ENCODE measurements around the gene PMPCA.

PMPCA gene

GRCh38 chr9:136438548-136439480, 28.4 kb downstream of the PMPCA start:
- peak; percentile 47 to 58 for DNase-seq

DNA sequence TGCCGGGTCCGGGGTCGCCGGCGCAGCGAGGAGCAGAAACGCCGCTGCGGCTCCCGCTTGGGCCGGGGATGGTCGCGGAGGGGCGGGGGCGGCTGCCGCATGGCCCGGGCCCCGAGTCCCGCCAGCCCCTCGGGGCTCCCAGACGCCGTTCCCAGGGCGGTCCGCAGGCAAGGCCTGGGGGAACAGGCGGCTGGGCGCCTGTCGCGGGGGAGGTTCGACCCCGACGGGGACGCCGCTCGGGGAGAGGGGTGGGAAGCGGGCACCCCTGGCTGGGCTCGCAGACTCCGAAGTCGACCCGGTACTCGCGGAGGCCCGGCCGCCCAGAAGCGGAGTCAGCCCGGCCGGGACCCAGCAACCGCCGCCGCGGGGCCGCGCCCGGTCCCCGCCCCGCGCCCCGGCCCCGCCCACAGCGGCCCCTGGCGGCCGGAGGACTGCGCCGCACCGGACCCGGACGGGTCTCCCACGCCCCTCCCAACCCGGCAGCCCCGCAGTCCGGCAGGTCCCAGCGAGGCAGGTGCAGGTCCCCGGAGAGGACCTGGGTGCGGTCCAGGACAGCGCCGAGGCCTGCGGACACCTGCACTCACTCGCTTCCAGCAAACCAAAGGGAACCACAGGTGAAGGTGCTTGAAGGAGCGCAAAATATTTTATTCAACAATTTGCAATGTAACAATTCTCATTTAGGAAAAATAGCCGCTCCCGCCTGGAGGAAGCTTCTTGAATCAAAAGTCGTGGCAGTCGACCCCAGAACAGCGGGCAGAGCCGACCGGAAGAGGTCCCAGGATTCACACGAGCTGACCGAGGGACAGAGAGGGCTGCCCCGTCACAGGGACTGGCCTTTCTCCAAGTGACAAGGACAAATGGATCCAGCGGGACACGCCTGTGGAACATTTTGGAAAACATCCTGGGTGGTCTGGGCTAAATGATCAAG, 29.3 kb downstream of the PMPCA start, which contains the start of gene INPP5E:
Gene INPP5E, minus strand, starts transcription at position 365 of the 928 bp plus-strand sequence. CDS start 426 bp downstream, outside the sequence.
- peak; percentile 78 to 87 for DNase-seq

- no peak for DNase-seq
Measured at GRCh38 chr9:136441191-136441680, 30.8 kb downstream of the PMPCA start.

GRCh38 chr9:136441681-136442245, 31.3 kb downstream of the PMPCA start:
- DNase-seq, result no peak

DNA sequence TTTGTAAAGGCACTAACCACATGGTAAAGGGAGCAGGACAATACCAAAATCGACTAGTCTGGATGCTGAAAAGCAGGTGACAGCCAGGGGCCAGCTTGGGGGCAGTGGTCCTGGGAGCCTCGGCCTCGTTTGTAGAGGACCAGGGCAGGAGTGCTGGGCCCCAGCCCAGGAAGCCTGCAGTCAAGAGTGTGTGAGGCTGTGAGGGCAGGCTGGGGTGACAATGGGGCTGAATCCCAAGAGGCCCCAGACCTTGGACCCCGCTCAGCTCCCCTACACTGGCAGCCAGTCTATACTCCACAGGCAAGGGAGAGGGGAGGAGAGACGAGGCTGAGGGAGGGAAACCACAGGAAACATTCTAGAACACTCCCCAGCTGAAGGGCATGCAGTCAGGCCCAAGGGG, 31.8 kb downstream of the PMPCA start:
- DNase-seq, result no peak

DNA sequence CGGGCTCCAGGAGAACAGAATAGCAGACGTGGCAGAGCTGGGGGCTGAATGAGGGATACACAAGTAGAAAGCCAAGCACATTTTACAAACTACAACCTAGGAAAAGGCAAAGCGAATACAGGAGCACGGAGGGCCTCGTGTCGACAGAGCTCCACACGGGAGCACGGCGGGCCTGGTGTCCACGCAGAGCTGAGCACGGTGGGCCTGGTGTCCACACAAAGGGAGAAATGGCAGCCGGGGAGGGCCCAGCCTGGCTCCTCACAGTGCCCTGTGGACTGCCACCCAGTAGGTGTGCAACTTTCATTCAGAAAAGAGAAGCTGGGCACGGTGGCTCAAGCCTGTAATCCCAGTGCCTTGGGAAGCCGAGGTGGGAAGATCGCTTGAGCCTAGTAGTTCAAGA, 32.6 kb downstream of the PMPCA start:
- DNase-seq, result no peak

DNA sequence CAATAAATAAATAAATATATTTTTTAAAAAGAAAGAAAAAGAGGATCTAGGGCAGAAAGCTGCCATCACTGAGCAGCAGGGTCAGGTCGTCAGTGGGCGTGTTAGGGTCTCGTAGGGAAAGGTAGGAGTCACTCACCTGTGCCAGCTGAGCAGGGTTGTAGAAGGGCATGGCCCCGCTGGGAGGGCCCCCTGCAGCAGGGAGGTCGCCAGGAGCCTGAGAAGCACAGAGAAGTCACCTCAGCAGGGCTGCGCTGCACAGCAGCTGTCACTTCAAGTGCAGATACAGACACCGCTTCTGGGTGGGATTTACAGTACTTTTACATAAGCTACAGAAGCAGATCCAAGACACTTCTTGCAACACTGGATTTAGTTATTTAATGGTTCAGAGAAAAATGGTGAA, 33.2 kb downstream of the PMPCA start:
- DNase-seq, result no peak

DNA sequence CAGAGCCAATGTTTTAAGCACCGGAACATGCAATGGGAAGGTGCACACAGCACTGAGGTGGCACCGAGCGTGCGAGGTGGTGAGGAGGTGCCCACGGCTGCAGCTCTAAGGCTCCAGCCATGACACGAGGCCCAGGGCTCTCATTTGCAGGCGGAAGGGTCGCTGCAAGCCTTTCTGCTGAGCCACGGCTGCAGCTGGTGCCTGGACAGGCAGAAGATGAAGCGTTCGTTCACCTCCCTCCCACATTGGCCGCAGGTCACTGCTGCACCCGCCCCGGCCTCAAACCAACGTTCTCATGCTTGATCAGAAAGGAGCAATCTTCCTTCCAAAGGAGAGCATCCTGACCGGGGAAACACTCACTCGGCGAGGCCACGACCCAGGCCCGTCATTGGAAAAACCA, 33.6 kb downstream of the PMPCA start:
- DNase-seq, result no peak

DNA sequence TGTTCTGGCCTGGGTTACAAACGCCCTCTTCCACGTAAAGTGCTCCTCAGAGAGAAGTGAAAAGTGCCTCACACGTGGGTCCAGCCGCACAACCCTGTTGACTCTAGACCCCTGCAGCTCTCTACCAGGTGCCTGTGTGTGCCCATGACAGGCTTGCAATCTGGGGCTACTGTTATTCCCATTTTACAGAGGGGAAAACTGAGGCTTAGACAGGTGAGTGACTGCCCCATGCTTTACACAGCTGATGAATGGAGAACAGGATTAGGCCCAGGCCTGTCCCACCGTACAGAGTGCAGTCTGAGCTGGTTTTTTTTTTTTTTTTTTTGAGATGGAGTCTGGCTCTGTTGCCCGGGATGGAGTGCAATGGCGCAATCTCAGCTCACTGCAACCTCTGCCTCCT, 35.3 kb downstream of the PMPCA start:
- DNase-seq, result no peak

GRCh38 chr9:136447173-136447778, 36.8 kb downstream of the PMPCA start:
- DNase-seq, result no peak

DNA sequence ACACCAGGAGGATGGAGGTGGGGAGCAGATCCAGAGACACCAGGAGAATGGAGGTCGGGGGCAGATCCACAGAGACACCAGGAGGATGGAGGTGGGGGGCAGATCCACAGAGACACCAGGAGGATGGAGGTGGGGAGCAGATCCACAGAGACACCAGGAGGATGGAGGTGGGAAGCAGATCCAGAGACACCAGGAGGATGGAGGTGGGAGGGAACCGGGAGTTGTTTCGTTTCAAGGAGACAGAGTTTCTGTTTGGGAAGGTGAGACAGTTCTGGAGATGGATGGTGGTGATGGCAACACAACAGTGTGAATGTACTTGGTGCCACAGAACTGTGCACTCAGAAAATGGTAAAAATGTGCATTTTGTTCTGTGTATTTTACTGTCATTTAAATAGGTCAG, 38.2 kb downstream of the PMPCA start:
- DNase-seq, result no peak

DNA sequence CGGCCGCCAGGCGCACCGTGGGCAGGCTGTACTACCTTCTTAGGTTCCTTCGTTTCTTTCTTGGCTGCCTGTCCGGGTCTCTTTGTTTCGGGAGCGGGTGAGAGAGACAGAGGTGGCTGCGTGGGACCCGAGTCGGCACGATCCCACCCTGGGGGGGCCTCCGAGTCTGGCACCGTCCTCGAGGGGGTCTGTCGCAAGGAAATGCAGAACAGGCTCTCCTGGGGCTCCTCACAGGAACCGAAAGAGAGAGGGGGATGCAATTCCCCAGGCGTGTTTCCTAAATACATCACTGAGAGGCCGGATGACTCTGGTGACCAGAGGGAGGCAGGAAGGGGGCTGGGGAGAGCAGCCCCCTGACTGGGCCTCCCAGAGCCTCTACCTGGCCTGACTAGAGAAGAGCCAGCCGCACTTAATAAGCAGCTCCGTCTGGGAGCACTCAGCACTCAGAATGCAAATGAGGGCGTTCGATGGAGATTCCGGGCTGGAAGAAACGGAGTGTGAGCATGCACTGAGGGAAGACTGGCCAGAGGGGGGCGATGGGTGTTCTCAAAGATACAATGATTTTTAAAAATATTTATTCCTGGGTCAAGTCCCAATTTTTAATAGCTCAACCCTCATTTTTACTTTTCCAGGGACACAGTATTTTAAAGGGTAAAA, 40.9 kb downstream of the PMPCA start:
- DNase-seq, result no peak

DNA sequence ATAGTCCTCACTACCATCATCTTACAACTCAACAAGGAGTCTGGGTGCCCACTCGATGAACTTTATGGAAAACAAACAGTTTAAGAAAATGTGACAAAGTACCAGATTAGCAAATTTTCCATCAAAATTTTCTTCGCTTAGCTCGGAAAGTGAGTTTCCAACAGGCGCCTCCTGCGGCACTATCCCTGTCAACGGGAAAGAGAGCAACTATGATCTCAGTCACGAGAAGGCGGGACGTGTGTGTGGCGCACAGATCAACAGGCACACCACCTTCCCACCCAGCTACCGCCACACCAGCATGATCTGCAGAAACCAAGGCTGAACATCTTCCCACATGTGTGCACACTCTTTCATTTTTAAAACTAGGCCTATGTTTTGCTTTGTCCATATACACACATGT, 42.9 kb downstream of the PMPCA start:
- no peak for DNase-seq

GRCh38 chr9:136454026-136454796, 43.8 kb downstream of the PMPCA start:
- no peak for DNase-seq

GRCh38 chr9:136455043-136456002, 44.9 kb downstream of the PMPCA start:
- no peak for DNase-seq

GRCh38 chr9:136456258-136456657, 45.8 kb downstream of the PMPCA start:
- DNase-seq, result no peak

DNA sequence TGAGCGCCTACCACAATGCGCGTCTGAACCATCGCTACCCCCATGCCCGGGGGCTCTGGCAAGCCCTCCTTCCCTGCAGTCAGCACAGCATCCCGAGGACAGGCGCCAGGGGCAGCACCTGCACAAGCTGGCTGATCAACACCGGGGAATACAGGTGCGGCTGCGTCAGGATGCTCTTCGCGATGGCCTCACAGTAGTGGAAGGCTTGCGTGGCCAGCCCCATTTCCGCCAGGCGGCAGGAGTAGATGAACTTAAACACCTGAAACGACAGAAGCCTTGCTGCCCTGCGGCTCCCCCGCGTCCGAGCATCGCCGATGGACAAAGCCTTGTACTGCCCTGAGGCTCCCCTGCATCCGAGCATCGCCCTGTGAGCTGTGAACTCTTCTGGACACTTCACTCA, 46.9 kb downstream of the PMPCA start:
- DNase-seq, result no peak

DNA sequence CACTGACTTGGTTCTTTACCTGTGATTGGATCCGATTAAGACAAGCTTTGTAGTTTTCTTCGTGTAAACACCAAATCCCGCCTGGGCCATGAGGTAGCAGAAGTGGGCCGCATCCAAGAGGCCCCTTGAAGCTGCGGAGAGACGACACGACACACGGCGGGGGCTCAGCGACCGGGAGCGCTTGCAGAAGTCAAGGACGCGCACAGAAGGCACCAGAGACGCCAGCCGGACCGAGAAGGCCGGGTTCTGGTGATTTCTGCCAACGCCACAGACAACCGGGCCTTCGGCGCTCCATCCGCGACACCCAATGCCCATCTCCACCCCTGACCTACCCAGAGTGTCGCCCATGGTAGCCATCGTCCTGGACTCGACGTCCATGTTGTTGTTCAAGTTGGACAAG, 49.0 kb downstream of the PMPCA start:
- DNase-seq, result no peak

GRCh38 chr9:136460772-136461325, 50.4 kb downstream of the PMPCA start:
- no peak for DNase-seq

GRCh38 chr9:136462664-136463063, 52.2 kb downstream of the PMPCA start:
- DNase-seq, result no peak

Measured in CD4-positive, alpha-beta T cell treated with Interleukin-1 beta for 1 hour (primary cell).